Peyer's patch (tissue), 4 donors: ENCODE measurements around the gene XYLT1. TPM values are rescaled to one million over a fixed set of nuclear protein-coding genes. Genes with fewer than 3 reads are reported as not detected.

Experiments
- DNase-seq, 3 donors: peaks; one replicate each; pipeline ENCODE4 v3.0.0-alpha.2; 2017 to 2019
- H3K27ac ChIP-seq, 4 donors: fragments of 200-600 bp; sonication (generic); one replicate each; pipeline ENCODE4 v1.5.1; 2016 to 2019
- H3K27me3 ChIP-seq, 2 donors: fragments of 200-600 bp; sonication (generic); one replicate each; pipeline ENCODE4 v1.5.1; 2019
- H3K36me3 ChIP-seq, 3 donors: fragments of 200-600 bp; sonication (generic); one replicate each; pipeline ENCODE4 v1.5.1; 2016 to 2019
- H3K4me1 ChIP-seq, 4 donors: fragments of 200-600 bp; sonication (generic); one replicate each; pipeline ENCODE4 v1.5.1; 2016 to 2019
- H3K4me3 ChIP-seq, 4 donors: fragments of 200-600 bp; sonication (generic); 1 replicate in 3 of 4; 2 replicates in 1 of 4; pipeline ENCODE4 v1.5.1; 2016 to 2019; ENCODE audit warnings: mild to moderate bottlenecking in 1 of 4
- H3K9me3 ChIP-seq, 4 donors: fragments of 200-600 bp; sonication (generic); one replicate each; pipeline ENCODE4 v1.5.1; 2016 to 2019; ENCODE audit warnings: mild to moderate bottlenecking in 1 of 4
- CTCF ChIP-seq, 6 experiments: fragments of 450-650 bp in 4 of 6; fragments of 200-600 bp in 2 of 6; sonication (generic) in 1 of 6; IDR thresholded peaks; one replicate each; pipeline ENCODE4 v1.5.1; 2017 to 2019; ENCODE audit warnings: antibody characterized with exemption in 6 of 6, mild to moderate bottlenecking in 3 of 6, moderate library complexity in 1 of 6
- POLR2A ChIP-seq, 2 donors: fragments of 450-650 bp; IDR thresholded peaks; one replicate each; pipeline ENCODE4 v1.5.1; 2017; ENCODE audit warnings: antibody characterized with exemption in 2 of 2, mild to moderate bottlenecking in 2 of 2, moderate library complexity in 2 of 2
- total RNA-seq, 4 donors: library from RNA; depleted of rRNA; stranded (reverse); fragments of >200 nt; gene quantifications; one replicate each; pipeline ENCODE4 v1.1.0, GENCODE V29; 2016

The XYLT1 gene
- total RNA-seq, 4 donors from 2014 or later, result 18.7 to 42.1 (median 37.7) TPM

GRCh38 chr16:17331991-17332390, 138.8 kb downstream of the XYLT1 start:
- Histone ChIP-seq H3K36me3 (no peaks in the 10 kb centered on the region), H3K4me1 (peaks cover 0 to 11% (median 1%) of the 10 kb centered on the region in 4 donors), H3K4me3 (no peak overlapping the region), H3K9me3 (no peaks in the 10 kb centered on the region), H3K27ac (no peak overlapping the region), H3K27me3 (no peaks in the 10 kb centered on the region)
- no peak for DNase-seq
- no peak for TF ChIP-seq POLR2A (IDR thresholded peaks at IDR 0.05)
- no peak for TF ChIP-seq CTCF (IDR thresholded peaks at IDR 0.05)

DNA sequence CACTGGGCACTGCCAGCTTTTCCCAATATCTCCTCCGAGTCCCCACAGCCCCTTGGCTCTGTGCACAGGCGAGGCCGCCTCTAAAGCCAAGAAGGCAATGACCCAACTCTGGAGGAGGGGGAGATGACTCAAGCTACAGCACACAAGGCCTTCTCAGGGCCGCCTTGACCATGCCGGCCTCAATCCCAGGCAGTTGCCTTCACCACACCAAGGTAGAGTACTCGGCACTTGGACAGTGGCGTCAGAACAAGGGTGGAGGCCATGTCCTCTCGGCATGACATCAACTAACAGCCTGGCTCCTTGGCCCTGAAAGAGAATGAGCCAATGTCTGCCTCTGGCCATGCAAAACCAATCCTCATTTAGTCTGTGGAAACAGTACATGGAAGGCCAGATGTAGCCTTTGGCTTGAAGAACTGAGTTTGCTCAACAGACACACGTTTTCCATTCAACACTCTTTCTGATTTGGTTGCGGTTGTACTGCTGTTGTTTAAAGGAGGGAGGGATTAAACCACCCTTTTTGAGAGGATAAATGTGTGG, 139.6 kb downstream of the XYLT1 start:
- H3K9me3 ChIP-seq, result no peaks in the 10 kb centered on the region
- H3K4me1 ChIP-seq, result peaks cover 0 to 11% (median 1%) of the 10 kb centered on the region in 4 donors
- DNase-seq, result no peak
- H3K27me3 ChIP-seq, result no peaks in the 10 kb centered on the region
- no peaks in the 10 kb centered on the region for H3K36me3 ChIP-seq
- H3K4me3 ChIP-seq, result no peak overlapping the region
- TF ChIP-seq POLR2A (IDR thresholded peaks at IDR 0.05) (no peak), CTCF (IDR thresholded peaks at IDR 0.05) (no peak)
- H3K27ac ChIP-seq, result no peak overlapping the region

DNA sequence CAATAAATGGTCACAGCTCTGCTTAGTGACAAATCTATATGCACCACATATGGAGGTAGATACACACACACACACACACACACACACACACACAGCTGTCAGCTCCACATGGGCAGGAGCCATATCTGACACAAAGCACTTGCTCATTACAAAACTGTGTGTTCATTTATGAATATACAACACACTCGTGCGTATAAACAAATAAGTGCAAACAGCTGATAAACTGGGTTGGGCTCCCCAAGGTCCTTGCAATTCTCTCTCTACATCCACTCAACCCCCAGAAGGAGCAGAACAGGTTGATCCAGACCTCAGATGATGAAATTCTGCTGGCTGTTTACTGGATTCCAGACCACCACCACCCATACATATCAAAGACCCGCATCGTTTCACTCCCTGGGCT, 140.7 kb downstream of the XYLT1 start:
- no peak for DNase-seq
- TF ChIP-seq CTCF (IDR thresholded peaks at IDR 0.05) (no peak), POLR2A (IDR thresholded peaks at IDR 0.05) (no peak)
- no peaks in the 10 kb centered on the region for H3K9me3 ChIP-seq

DNA sequence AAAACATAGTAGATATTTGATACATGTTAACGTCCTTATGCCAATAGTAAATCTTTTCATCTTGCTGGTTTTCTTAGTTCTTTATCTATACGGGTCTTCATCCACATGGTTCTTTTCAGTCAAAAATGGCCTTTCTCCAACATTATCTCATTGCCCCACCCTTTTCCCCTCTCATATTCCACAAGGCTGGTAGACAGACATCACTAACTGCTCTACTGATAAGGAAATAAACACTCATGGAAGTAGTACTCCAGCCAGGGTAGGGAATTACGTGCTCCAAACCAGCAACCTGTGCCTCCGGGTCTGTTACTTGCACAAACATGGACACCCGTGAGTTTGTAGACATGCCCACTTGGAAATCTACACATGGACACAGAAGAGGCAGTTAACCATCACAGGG, 141.4 kb downstream of the XYLT1 start:
- Histone ChIP-seq H3K9me3 (no peaks in the 10 kb centered on the region), H3K27me3 (no peaks in the 10 kb centered on the region), H3K4me3 (no peak overlapping the region), H3K4me1 (peaks cover 0 to 11% (median 1%) of the 10 kb centered on the region in 4 donors), H3K27ac (peak overlapping the region in 2 of 4 donors; percentile 56 to 65), H3K36me3 (no peaks in the 10 kb centered on the region)
- no peak for TF ChIP-seq CTCF (IDR thresholded peaks at IDR 0.05)
- TF ChIP-seq POLR2A (IDR thresholded peaks at IDR 0.05), result no peak
- no peak for DNase-seq

More for the DNA sequence above, 140.7 kb downstream of the XYLT1 start:
- Histone ChIP-seq H3K27ac (peak overlapping the region in 1 of 4 donors; percentile 56), H3K4me3 (no peak overlapping the region), H3K36me3 (no peaks in the 10 kb centered on the region), H3K27me3 (no peaks in the 10 kb centered on the region), H3K4me1 (peaks cover 0 to 11% (median 1%) of the 10 kb centered on the region in 4 donors)

GRCh38 chr16:17328932-17329331, 141.8 kb downstream of the XYLT1 start:
- no peaks in the 10 kb centered on the region for H3K27me3 ChIP-seq
- no peaks in the 10 kb centered on the region for H3K9me3 ChIP-seq
- peak overlapping the region in 2 of 4 donors; percentile 56 to 65 for H3K27ac ChIP-seq
- no peak overlapping the region for H3K4me3 ChIP-seq
- peaks cover 0 to 11% (median 1%) of the 10 kb centered on the region in 4 donors for H3K4me1 ChIP-seq
- DNase-seq, result peak in 1 of 3 donors; percentile 50
- H3K36me3 ChIP-seq, result no peaks in the 10 kb centered on the region
- no peak for TF ChIP-seq POLR2A (IDR thresholded peaks at IDR 0.05)
- TF ChIP-seq CTCF (IDR thresholded peaks at IDR 0.05), result no peak
